SK-N-MC (cell line): ENCODE results near the gene TES.

Experiments used
- DNase-seq: peaks from one replicate; pipeline ENCODE4 v3.0.0-alpha.2; 2011; ENCODE audit warnings: low read depth, low spot score
- H3K27ac ChIP-seq: fragments of 200-600 bp; sonication (generic); 2 replicates; pipeline ENCODE4 v1.5.1; 2016; ENCODE audit warnings: mixed run types
- H3K36me3 ChIP-seq: fragments of 200-600 bp; sonication (generic); 2 replicates; pipeline ENCODE4 v1.6.1; 2017; ENCODE audit warnings: antibody characterized with exemption, low read length, mixed read lengths; ENCODE audit not compliant: insufficient read depth
- H3K4me3 ChIP-seq: fragments of 200-600 bp; sonication (generic); 2 replicates; pipeline ENCODE4 v1.5.1; 2016
- H3K9ac ChIP-seq: fragments of 200-600 bp; sonication (generic); 2 replicates; pipeline ENCODE4 v1.8.0; 2017; ENCODE audit warnings: mixed run types, mixed read lengths; ENCODE audit not compliant: insufficient read length
- H3K9me3 ChIP-seq: fragments of 200-600 bp; sonication (generic); 2 replicates; pipeline ENCODE4 v1.6.1; 2017; ENCODE audit warnings: low read depth, mild to moderate bottlenecking, antibody characterized with exemption, low read length, moderate library complexity, mixed read lengths
- EZH2 ChIP-seq: fragments of 200-600 bp; sonication (generic); IDR thresholded peaks from one replicate; pipeline ENCODE4 v1.6.1; 2017; ENCODE audit warnings: antibody characterized with exemption
- FOXP2 ChIP-seq: optimal IDR thresholded peaks from 2 replicates; pipeline ENCODE3; 2011; ENCODE audit warnings: mild to moderate bottlenecking, moderate library complexity; ENCODE audit not compliant: insufficient read depth; ENCODE audit errors: extremely low read length, control extremely low read depth
- POLR2AphosphoS5 ChIP-seq: IDR thresholded peaks from 2 replicates; pipeline ENCODE4 v1.6.1; 2012; ENCODE audit warnings: mild to moderate bottlenecking, low read depth, low read length, borderline replicate concordance

Gene TES

GRCh38 chr7:116182023-116182422 lies 28.3 kb upstream of the TES start:
- no peak overlapping the region for H3K27ac ChIP-seq
- no peak overlapping the region for H3K9ac ChIP-seq
- 0 out of 2 replicates have a peak, but pooled peaks cover 4% of the 10 kb centered on the region for H3K36me3 ChIP-seq
- no peak for DNase-seq
- peaks cover 7% of the 10 kb centered on the region; the same call in 1 of the 2 replicates for H3K9me3 ChIP-seq
- no peak for TF ChIP-seq EZH2
- no peak for TF ChIP-seq FOXP2
- TF ChIP-seq POLR2AphosphoS5 = no peak
- H3K4me3 ChIP-seq = no peak overlapping the region

GRCh38 chr7:116185450-116185849 lies 24.9 kb upstream of the TES start:
- H3K4me3 ChIP-seq = no peak overlapping the region
- H3K9me3 ChIP-seq = peaks cover 7% of the 10 kb centered on the region; the same call in 1 of the 2 replicates
- no peak for DNase-seq
- 0 out of 2 replicates have a peak, but pooled peaks cover 4% of the 10 kb centered on the region for H3K36me3 ChIP-seq
- no peak overlapping the region for H3K9ac ChIP-seq
- no peak overlapping the region for H3K27ac ChIP-seq
- TF ChIP-seq POLR2AphosphoS5 = no peak

- Histone ChIP-seq H3K9ac (no peak overlapping the region), H3K4me3 (no peak overlapping the region), H3K9me3 (peaks cover 7% of the 10 kb centered on the region; the same call in 1 of the 2 replicates), H3K36me3 (0 out of 2 replicates have a peak, but pooled peaks cover 4% of the 10 kb centered on the region), H3K27ac (no peak overlapping the region)
- no peak for TF ChIP-seq EZH2
- no peak for TF ChIP-seq POLR2AphosphoS5
- TF ChIP-seq FOXP2 = no peak
- no peak for DNase-seq
Observed at GRCh38 chr7:116185956-116186355, 24.4 kb upstream of the TES start.

GRCh38 chr7:116187400-116187799 lies 22.9 kb upstream of the TES start:
- TF ChIP-seq FOXP2 = no peak
- TF ChIP-seq EZH2 = no peak
- no peak for TF ChIP-seq POLR2AphosphoS5
- Histone ChIP-seq H3K9me3 (peaks cover 7% of the 10 kb centered on the region; the same call in 1 of the 2 replicates), H3K27ac (no peak overlapping the region)

GRCh38 chr7:116193329-116194087 lies 16.8 kb upstream of the TES start:
- 0 out of 2 replicates have a peak, but pooled peaks cover 4% of the 10 kb centered on the region for H3K9me3 ChIP-seq
- no peaks in the 10 kb centered on the region for H3K36me3 ChIP-seq
- DNase-seq = peak; percentile 84
- no peak for TF ChIP-seq POLR2AphosphoS5
- TF ChIP-seq EZH2 = no peak
- TF ChIP-seq FOXP2 = no peak
- H3K4me3 ChIP-seq = peak overlapping the region; percentile 63
- peak overlapping the region; percentile 42 for H3K9ac ChIP-seq
- H3K27ac ChIP-seq = peak overlapping the region; percentile 89

More at GRCh38 chr7:116187400-116187799, 22.9 kb upstream of the TES start:
- Histone ChIP-seq H3K9ac (no peak overlapping the region), H3K4me3 (no peak overlapping the region), H3K36me3 (0 out of 2 replicates have a peak, but pooled peaks cover 4% of the 10 kb centered on the region)
- no peak for DNase-seq

GRCh38 chr7:116194115-116194514 lies 16.2 kb upstream of the TES start:
- TF ChIP-seq FOXP2 (no peak), EZH2 (no peak), POLR2AphosphoS5 (no peak)
- Histone ChIP-seq H3K27ac (peak overlapping the region; percentile 6; the same call in 1 of the 2 replicates), H3K9ac (no peak overlapping the region), H3K9me3 (0 out of 2 replicates have a peak, but pooled peaks cover 4% of the 10 kb centered on the region), H3K4me3 (no peak overlapping the region), H3K36me3 (no peaks in the 10 kb centered on the region)
- DNase-seq = no peak

GRCh38 chr7:116195451-116195850 lies 14.9 kb upstream of the TES start:
- no peak for DNase-seq
- H3K9ac ChIP-seq = no peak overlapping the region
- H3K4me3 ChIP-seq = no peak overlapping the region
- 0 out of 2 replicates have a peak, but pooled peaks cover 4% of the 10 kb centered on the region for H3K9me3 ChIP-seq
- TF ChIP-seq EZH2 (no peak), FOXP2 (no peak), POLR2AphosphoS5 (no peak)
- no peak overlapping the region for H3K27ac ChIP-seq
- no peaks in the 10 kb centered on the region for H3K36me3 ChIP-seq

- H3K4me3 ChIP-seq = no peak overlapping the region
- no peak for DNase-seq
- H3K27ac ChIP-seq = peak overlapping the region; percentile 74
- no peak overlapping the region for H3K9ac ChIP-seq
- 0 out of 2 replicates have a peak, but pooled peaks cover 4% of the 10 kb centered on the region for H3K9me3 ChIP-seq
- TF ChIP-seq POLR2AphosphoS5 (no peak), FOXP2 (no peak), EZH2 (no peak)
- H3K36me3 ChIP-seq = no peaks in the 10 kb centered on the region
Observed at GRCh38 chr7:116196947-116197346, 13.4 kb upstream of the TES start.

- peak overlapping the region; percentile 74 for H3K27ac ChIP-seq
- H3K36me3 ChIP-seq = no peaks in the 10 kb centered on the region
- H3K9me3 ChIP-seq = 0 out of 2 replicates have a peak, but pooled peaks cover 4% of the 10 kb centered on the region
- DNase-seq = no peak
- H3K9ac ChIP-seq = no peak overlapping the region
- TF ChIP-seq FOXP2 (peak; percentile 25), POLR2AphosphoS5 (no peak)
- H3K4me3 ChIP-seq = no peak overlapping the region
Observed at GRCh38 chr7:116197360-116197759, 13.0 kb upstream of the TES start.
